Hematopoietic multipotent progenitor cell treated with erythropoietin and hydrocortisone succinate and interleukin-3 and kit ligand, for 15 days (in vitro differentiated cells): ENCODE measurements around the gene RHBDL1.
A peak's percentile ranks its signal among the peaks of the same experiment; 100 is the strongest.

ENCODE experiments used
- DNase-seq: peaks from one replicate; pipeline ENCODE4 v3.0.0-alpha.2; 2015; ENCODE audit warnings: low spot score

Gene RHBDL1

GRCh38 chr16:674214-674881 is 1.1 kb upstream of the RHBDL1 start:
- no peak for DNase-seq

GRCh38 chr16:675884-676564 is 553 bp downstream of the RHBDL1 start:
- no peak for DNase-seq

- DNase-seq: no peak
These were observed 1.1 kb downstream of the RHBDL1 start for GRCh38 chr16:676565-676902.

- DNase-seq: no peak
These were observed 1.4 kb downstream of the RHBDL1 start for GRCh38 chr16:676913-677312.

GRCh38 chr16:677316-678190 is 2.1 kb downstream of the RHBDL1 start:
- DNase-seq: no peak

- no peak for DNase-seq
These were observed 2.9 kb downstream of the RHBDL1 start for GRCh38 chr16:678209-678857.

- peak; percentile 51 for DNase-seq
These were observed 3.7 kb downstream of the RHBDL1 start for GRCh38 chr16:678858-679813.

- peak; percentile 88 for DNase-seq
These were observed 4.5 kb downstream of the RHBDL1 start, which contains the start of gene STUB1 for GRCh38 chr16:679814-680624. TSS of gene STUB1 (plus strand) at chr16:680410. CDS start at chr16:680526, 116 bp downstream.

GRCh38 chr16:680625-680945 is 5.1 kb downstream of the RHBDL1 start:
- DNase-seq: no peak

GRCh38 chr16:680967-681745 is 5.7 kb downstream of the RHBDL1 start:
- peak; percentile 32 for DNase-seq

- DNase-seq: no peak
These were observed 6.4 kb downstream of the RHBDL1 start for GRCh38 chr16:681746-682427.

GRCh38 chr16:682493-683395 is 7.3 kb downstream of the RHBDL1 start:
- DNase-seq: no peak

- DNase-seq: no peak
These were observed 8.1 kb downstream of the RHBDL1 start for GRCh38 chr16:683396-684070.

- peak; percentile 97 for DNase-seq
These were observed 8.8 kb downstream of the RHBDL1 start, which contains the start of gene JMJD8 for GRCh38 chr16:684071-684794. TSS of gene JMJD8 (minus strand) at chr16:684334. CDS start at chr16:684319, 15 bp downstream.

- DNase-seq: no peak
These were observed 9.7 kb downstream of the RHBDL1 start for GRCh38 chr16:684961-685696.

GRCh38 chr16:685967-686366 is 10.5 kb downstream of the RHBDL1 start:
- DNase-seq: peak; percentile 59
